ENCODE results near the gene ZNF267.
A peak's percentile ranks its signal among the peaks of the same experiment; 100 is the strongest.
"Not testable (repeated sequence)": the region's sequence is repeated elsewhere in the genome, so short reads cannot be mapped to it uniquely, and the experiment has no call there.

Gene ZNF267

GRCh38 chr16:31880322-31880979 lies 6.8 kb downstream of the ZNF267 start:
- H3K9ac ChIP-seq (ENCODE audit: low read length) = no peak overlapping the region
- H3K27me3 ChIP-seq (ENCODE audit: control insufficient read depth in 1 of 2, insufficient read depth in 2 of 2, low read length in 2 of 2) = no peaks in the 10 kb centered on the region
- H3K4me1 ChIP-seq (ENCODE audit: insufficient read depth, low read length) = peaks cover 33% of the 10 kb centered on the region
- H3K36me3 ChIP-seq (ENCODE audit: insufficient read depth, low read length) = peaks cover 4% of the 10 kb centered on the region
- no peaks in the 10 kb centered on the region for H3K9me3 ChIP-seq (ENCODE audit: low read length)
- H3K4me3 ChIP-seq (ENCODE audit: low read depth in 1 of 2, low read length in 2 of 2) = no peak overlapping the region
- no peak overlapping the region for H3K27ac ChIP-seq (ENCODE audit: low read depth, low read length)

GRCh38 chr16:31886227-31886626 lies 12.6 kb downstream of the ZNF267 start:
- H3K27me3 ChIP-seq (ENCODE audit: control insufficient read depth in 1 of 2, insufficient read depth in 2 of 2, low read length in 2 of 2) = no peaks in the 10 kb centered on the region
- no peak overlapping the region for H3K27ac ChIP-seq (ENCODE audit: low read depth, low read length)
- no peaks in the 10 kb centered on the region for H3K9me3 ChIP-seq (ENCODE audit: low read length)
- H3K9ac ChIP-seq (ENCODE audit: low read length) = no peak overlapping the region
- H3K4me1 ChIP-seq (ENCODE audit: insufficient read depth, low read length) = no peaks in the 10 kb centered on the region
- no peak overlapping the region for H3K4me3 ChIP-seq (ENCODE audit: low read depth in 1 of 2, low read length in 2 of 2)
- H3K36me3 ChIP-seq (ENCODE audit: insufficient read depth, low read length) = peaks cover 13% of the 10 kb centered on the region

GRCh38 chr16:31888735-31889134 lies 15.1 kb downstream of the ZNF267 start:
- no peaks in the 10 kb centered on the region for H3K27me3 ChIP-seq (ENCODE audit: control insufficient read depth in 1 of 2, insufficient read depth in 2 of 2, low read length in 2 of 2)
- no peaks in the 10 kb centered on the region for H3K9me3 ChIP-seq (ENCODE audit: low read length)
- no peaks in the 10 kb centered on the region for H3K4me1 ChIP-seq (ENCODE audit: insufficient read depth, low read length)
- H3K4me3 ChIP-seq (ENCODE audit: low read depth in 1 of 2, low read length in 2 of 2) = no peak overlapping the region
- no peak overlapping the region for H3K27ac ChIP-seq (ENCODE audit: low read depth, low read length)
- H3K9ac ChIP-seq (ENCODE audit: low read length) = no peak overlapping the region
- peaks cover 26% of the 10 kb centered on the region for H3K36me3 ChIP-seq (ENCODE audit: insufficient read depth, low read length)

- H3K27me3 ChIP-seq (ENCODE audit: control insufficient read depth in 1 of 2, insufficient read depth in 2 of 2, low read length in 2 of 2); H3K27ac ChIP-seq (ENCODE audit: low read depth, low read length); H3K4me1 ChIP-seq (ENCODE audit: insufficient read depth, low read length); H3K9ac ChIP-seq (ENCODE audit: low read length); H3K9me3 ChIP-seq (ENCODE audit: low read length); H3K4me3 ChIP-seq (ENCODE audit: low read depth in 1 of 2, low read length in 2 of 2): not testable (repeated sequence)
- H3K36me3 ChIP-seq (ENCODE audit: insufficient read depth, low read length) = peaks cover 23% of the 10 kb centered on the region
Measured at GRCh38 chr16:31892111-31892510, 18.5 kb downstream of the ZNF267 start.

GRCh38 chr16:31893824-31894223 lies 20.2 kb downstream of the ZNF267 start:
- Histone ChIP-seq H3K9ac (ENCODE audit: low read length) (no peak overlapping the region), H3K27ac (ENCODE audit: low read depth, low read length) (no peak overlapping the region), H3K27me3 (ENCODE audit: control insufficient read depth in 1 of 2, insufficient read depth in 2 of 2, low read length in 2 of 2) (no peaks in the 10 kb centered on the region), H3K4me1 (ENCODE audit: insufficient read depth, low read length) (no peaks in the 10 kb centered on the region), H3K36me3 (ENCODE audit: insufficient read depth, low read length) (peaks cover 23% of the 10 kb centered on the region), H3K9me3 (ENCODE audit: low read length) (peaks cover 7% of the 10 kb centered on the region), H3K4me3 (ENCODE audit: low read depth in 1 of 2, low read length in 2 of 2) (no peak overlapping the region)

- Histone ChIP-seq H3K4me1 (ENCODE audit: insufficient read depth, low read length) (no peaks in the 10 kb centered on the region), H3K9ac (ENCODE audit: low read length) (no peak overlapping the region), H3K4me3 (ENCODE audit: low read depth in 1 of 2, low read length in 2 of 2) (no peak overlapping the region), H3K27ac (ENCODE audit: low read depth, low read length) (no peak overlapping the region), H3K27me3 (ENCODE audit: control insufficient read depth in 1 of 2, insufficient read depth in 2 of 2, low read length in 2 of 2) (no peaks in the 10 kb centered on the region), H3K36me3 (ENCODE audit: insufficient read depth, low read length) (peaks cover 18% of the 10 kb centered on the region), H3K9me3 (ENCODE audit: low read length) (peaks cover 7% of the 10 kb centered on the region)
Measured at GRCh38 chr16:31897283-31897682, 23.7 kb downstream of the ZNF267 start.

- H3K27ac ChIP-seq (ENCODE audit: low read depth, low read length) = no peak overlapping the region
- H3K4me1 ChIP-seq (ENCODE audit: insufficient read depth, low read length) = no peaks in the 10 kb centered on the region
- H3K36me3 ChIP-seq (ENCODE audit: insufficient read depth, low read length) = peaks cover 10% of the 10 kb centered on the region
- peaks cover 7% of the 10 kb centered on the region for H3K9me3 ChIP-seq (ENCODE audit: low read length)
- H3K4me3 ChIP-seq (ENCODE audit: low read depth in 1 of 2, low read length in 2 of 2) = no peak overlapping the region
- H3K27me3 ChIP-seq (ENCODE audit: control insufficient read depth in 1 of 2, insufficient read depth in 2 of 2, low read length in 2 of 2) = no peaks in the 10 kb centered on the region
- no peak overlapping the region for H3K9ac ChIP-seq (ENCODE audit: low read length)
Measured at GRCh38 chr16:31899505-31899904, 25.9 kb downstream of the ZNF267 start.

GRCh38 chr16:31904571-31904970 lies 31.0 kb downstream of the ZNF267 start:
- H3K27ac ChIP-seq (ENCODE audit: low read depth, low read length); H3K27me3 ChIP-seq (ENCODE audit: control insufficient read depth in 1 of 2, insufficient read depth in 2 of 2, low read length in 2 of 2); H3K36me3 ChIP-seq (ENCODE audit: insufficient read depth, low read length); H3K4me1 ChIP-seq (ENCODE audit: insufficient read depth, low read length); H3K9ac ChIP-seq (ENCODE audit: low read length); H3K4me3 ChIP-seq (ENCODE audit: low read depth in 1 of 2, low read length in 2 of 2); H3K9me3 ChIP-seq (ENCODE audit: low read length): not testable (repeated sequence)

- Histone ChIP-seq H3K27me3 (ENCODE audit: control insufficient read depth in 1 of 2, insufficient read depth in 2 of 2, low read length in 2 of 2) (no peaks in the 10 kb centered on the region), H3K9me3 (ENCODE audit: low read length) (peaks cover 47% of the 10 kb centered on the region), H3K4me3 (ENCODE audit: low read depth in 1 of 2, low read length in 2 of 2) (peak overlapping the region in 1 of 2 donors; percentile 30), H3K27ac (ENCODE audit: low read depth, low read length) (no peak overlapping the region), H3K9ac (ENCODE audit: low read length) (no peak overlapping the region), H3K36me3 (ENCODE audit: insufficient read depth, low read length) (peaks cover 34% of the 10 kb centered on the region), H3K4me1 (ENCODE audit: insufficient read depth, low read length) (no peaks in the 10 kb centered on the region)
Measured at GRCh38 chr16:31913668-31914067, 40.1 kb downstream of the ZNF267 start.

- H3K4me1 ChIP-seq (ENCODE audit: insufficient read depth, low read length) = no peaks in the 10 kb centered on the region
Measured at GRCh38 chr16:31916056-31916488, 42.5 kb downstream of the ZNF267 start.

GRCh38 chr16:31920373-31920772 lies 46.8 kb downstream of the ZNF267 start:
- H3K27ac ChIP-seq (ENCODE audit: low read depth, low read length) = no peak overlapping the region
- H3K36me3 ChIP-seq (ENCODE audit: insufficient read depth, low read length) = peaks cover 10% of the 10 kb centered on the region
- peaks cover 27% of the 10 kb centered on the region for H3K9me3 ChIP-seq (ENCODE audit: low read length)
- no peaks in the 10 kb centered on the region for H3K4me1 ChIP-seq (ENCODE audit: insufficient read depth, low read length)
- H3K4me3 ChIP-seq (ENCODE audit: low read depth in 1 of 2, low read length in 2 of 2) = no peak overlapping the region
- H3K27me3 ChIP-seq (ENCODE audit: control insufficient read depth in 1 of 2, insufficient read depth in 2 of 2, low read length in 2 of 2) = no peaks in the 10 kb centered on the region
- no peak overlapping the region for H3K9ac ChIP-seq (ENCODE audit: low read length)

More at GRCh38 chr16:31916056-31916488, 42.5 kb downstream of the ZNF267 start:
- peaks cover 34% of the 10 kb centered on the region for H3K36me3 ChIP-seq (ENCODE audit: insufficient read depth, low read length)
- no peak overlapping the region for H3K27ac ChIP-seq (ENCODE audit: low read depth, low read length)
- peaks cover 53% of the 10 kb centered on the region for H3K9me3 ChIP-seq (ENCODE audit: low read length)
- H3K9ac ChIP-seq (ENCODE audit: low read length) = no peak overlapping the region
- H3K27me3 ChIP-seq (ENCODE audit: control insufficient read depth in 1 of 2, insufficient read depth in 2 of 2, low read length in 2 of 2) = no peaks in the 10 kb centered on the region
- H3K4me3 ChIP-seq (ENCODE audit: low read depth in 1 of 2, low read length in 2 of 2) = peak overlapping the region in 1 of 2 donors; percentile 46

GRCh38 chr16:31951806-31952205 lies 78.2 kb downstream of the ZNF267 start:
- H3K4me1 ChIP-seq (ENCODE audit: insufficient read depth, low read length); H3K27ac ChIP-seq (ENCODE audit: low read depth, low read length); H3K4me3 ChIP-seq (ENCODE audit: low read depth in 1 of 2, low read length in 2 of 2); H3K9me3 ChIP-seq (ENCODE audit: low read length); H3K27me3 ChIP-seq (ENCODE audit: control insufficient read depth in 1 of 2, insufficient read depth in 2 of 2, low read length in 2 of 2); H3K36me3 ChIP-seq (ENCODE audit: insufficient read depth, low read length); H3K9ac ChIP-seq (ENCODE audit: low read length): not testable (repeated sequence)

All from muscle layer of colon (tissue), 2 donors.